Heart right ventricle (tissue), 16 donors: ENCODE results near the gene GGTLC2. TPM values are rescaled to one million over a fixed set of nuclear protein-coding genes. Genes with fewer than 3 reads are reported as not detected.
A peak's percentile ranks its signal among the peaks of the same experiment; 100 is the strongest.

Source experiments
- ATAC-seq, 8 donors: fragments of 200-7000 bp; cut with Tn5 transposase; one replicate each; pipeline ENCODE4 v1.9.1; 2020; ENCODE audit warnings: mild to moderate bottlenecking in 8 of 8, moderate library complexity in 8 of 8, moderate number of reproducible peaks in 1 of 8
- DNase-seq, 2 donors: peaks; one replicate each; pipeline ENCODE4 v3.0.0-alpha.2; 2020
- H3K27ac ChIP-seq, 10 donors: fragments of 200-600 bp; sonication (generic) in 2 of 10; one replicate each; pipeline versions ENCODE4 v1.5.0 to v1.8.0; 2020 to 2022; ENCODE audit warnings: mild to moderate bottlenecking in 3 of 10
- H3K27me3 ChIP-seq, 7 donors: fragments of 200-600 bp; one replicate each; pipeline ENCODE4 v1.8.0; 2021 to 2022; ENCODE audit warnings: mild to moderate bottlenecking in 2 of 7
- H3K36me3 ChIP-seq, 9 donors: fragments of 200-600 bp; sonication (generic) in 1 of 9; one replicate each; pipeline versions ENCODE4 v1.5.0 to v1.8.0; 2020 to 2022; ENCODE audit warnings: mild to moderate bottlenecking in 2 of 9
- H3K4me1 ChIP-seq, 9 donors: fragments of 200-600 bp; sonication (generic) in 1 of 9; one replicate each; pipeline versions ENCODE4 v1.5.0 to v1.8.0; 2020 to 2022; ENCODE audit warnings: mild to moderate bottlenecking in 4 of 9
- H3K4me3 ChIP-seq, 10 donors: fragments of 200-600 bp; sonication (generic) in 2 of 10; one replicate each; pipeline versions ENCODE4 v1.5.0 to v1.8.0; 2020 to 2022; ENCODE audit warnings: mild to moderate bottlenecking in 7 of 10, moderate library complexity in 2 of 10
- H3K9me3 ChIP-seq, 11 donors: fragments of 200-600 bp in 10 of 11; sonication (generic) in 2 of 11; one replicate each; pipeline versions ENCODE4 v1.5.0 to v1.8.0; 2013 to 2022; ENCODE audit warnings: mild to moderate bottlenecking in 2 of 11, control low read depth in 1 of 11, moderate library complexity in 1 of 11
- WGBS, 2 donors: extraction: QIAGEN DNeasy Blood & Tissue Kit; methylation state at CpG; one replicate each; pipeline ENCODE4 v1.1.7; 2013; ENCODE audit warnings: inconsistent platforms in 1 of 2; 5-methylcytosine and 5-hydroxymethylcytosine counted together
- intact Hi-C, 10 donors: fragments of 100-400 bp; cut with DNase I; formaldehyde crosslinking; loops; one replicate each; pipeline versions ENCODE4 v1.11.1 to v1.14.2; 2022
- polyA plus RNA-seq, 2 donors: library from polyadenylated mRNA; stranded (reverse); fragments of 200-250 nt; gene quantifications; one replicate each; pipeline ENCODE4 v1.2.3, GENCODE V29; 2013
- total RNA-seq, 10 donors: library from RNA; stranded (reverse); fragmentation: NEBNext Ultra II Directional in 3 of 10; extraction: Animal tissue kit (Norgen Biotek cat#: 25700) in 3 of 10; gene quantifications; one replicate each; pipeline versions ENCODE4 v1.2.1 to v1.2.4, GENCODE V29; 2021 to 2023
- TF ChIP-seq, protein P1 (sequence below), 9 donors: fragments of 200-600 bp; sonication (generic) in 2 of 9; IDR thresholded peaks; one replicate each; pipeline versions ENCODE4 v1.5.0 to v1.8.0; 2021 to 2022; ENCODE audit warnings: antibody characterized with exemption in 9 of 9, mild to moderate bottlenecking in 5 of 9, moderate library complexity in 1 of 9
- donor health status: Arrhythmogenic right ventricular cardiomyopathy.
- donor health status: ischemic (EF 13 %, LVEDD 7.1; RV severe dilation, severe dysfunction).
- donor health status: healthy with polysubstance abuse.
- donor health status: DM: no; HTN: yes; CAD: no.
- donor health status: DM: no; HTN: no; CAD: no.
- donor health status: ischemic (EF 25% LVEDD 6.9; RV normal size, moderate dysfunction).
- donor health status: ischemic (EF 25% LVEDD 5.7; RV mildly dilated, moderate dysfunction).
- donor health status: healthy.
- donor health status: DM: yes; HTN: yes; CAD: no.
- donor health status: Ischemic cardiomyopathy.
- donor health status: ischemic (EF 35%, LVEDD 5.7; RV mildly dilated, moderate dysfunction).
- donor health status: nonischemic (EF 11% LVEDD 7.7; RV severe dilation, severe dysfunction).
- donor health status: DM: yes; HTN: yes; CAD: no.
- donor health status: PGD.
- donor health status: ischemic (EF 29% LVEDD 5.4; RV normal size, mild dysfunction).
- donor health status: nonischemic (EF 23%, LVEDD 6.1; RV moderate dilation, normal function).

The GGTLC2 gene
- total and polyA plus RNA-seq, 12 donors: not detected

DNA sequence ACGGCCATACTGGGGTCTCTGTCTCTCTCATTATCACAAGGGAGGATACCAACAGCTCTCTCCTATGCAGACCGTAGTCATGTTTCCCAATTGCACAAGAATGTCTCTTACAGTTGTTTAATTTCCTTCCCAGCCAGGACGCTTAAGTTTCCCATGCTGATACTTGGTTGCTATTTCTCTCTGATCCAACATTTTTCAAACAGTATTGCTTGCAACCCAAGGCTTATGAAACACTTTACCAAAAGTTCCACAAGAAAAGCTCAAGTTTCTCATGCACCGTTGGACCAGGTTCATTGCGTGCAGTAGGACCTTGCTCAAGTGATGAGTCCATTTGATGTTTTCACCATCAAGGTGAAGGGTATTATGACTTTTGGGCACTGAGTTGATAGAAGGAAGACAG, 46.6 kb downstream of the GGTLC2 start:
- H3K4me3 ChIP-seq: no peak overlapping the region
- no peaks in the 10 kb centered on the region for H3K36me3 ChIP-seq
- ATAC-seq: no peak
- peaks cover 0 to 2% (median 0%) of the 10 kb centered on the region in 7 donors for H3K27me3 ChIP-seq
- DNase-seq: no peak
- WGBS, 2 donors: 77 to 78% methylated on average over 5 of the region's 5 CpGs
- H3K27ac ChIP-seq: no peak overlapping the region
- intact Hi-C loops: loop anchor here in 1 of 10 donors (5.0 kb wide), 1 partner anchor 339 kb away; no protein-coding TSS in a partner anchor
- peaks cover 0 to 10% (median 0%) of the 10 kb centered on the region in 9 donors for H3K4me1 ChIP-seq
- TF ChIP-seq, protein P1, sequence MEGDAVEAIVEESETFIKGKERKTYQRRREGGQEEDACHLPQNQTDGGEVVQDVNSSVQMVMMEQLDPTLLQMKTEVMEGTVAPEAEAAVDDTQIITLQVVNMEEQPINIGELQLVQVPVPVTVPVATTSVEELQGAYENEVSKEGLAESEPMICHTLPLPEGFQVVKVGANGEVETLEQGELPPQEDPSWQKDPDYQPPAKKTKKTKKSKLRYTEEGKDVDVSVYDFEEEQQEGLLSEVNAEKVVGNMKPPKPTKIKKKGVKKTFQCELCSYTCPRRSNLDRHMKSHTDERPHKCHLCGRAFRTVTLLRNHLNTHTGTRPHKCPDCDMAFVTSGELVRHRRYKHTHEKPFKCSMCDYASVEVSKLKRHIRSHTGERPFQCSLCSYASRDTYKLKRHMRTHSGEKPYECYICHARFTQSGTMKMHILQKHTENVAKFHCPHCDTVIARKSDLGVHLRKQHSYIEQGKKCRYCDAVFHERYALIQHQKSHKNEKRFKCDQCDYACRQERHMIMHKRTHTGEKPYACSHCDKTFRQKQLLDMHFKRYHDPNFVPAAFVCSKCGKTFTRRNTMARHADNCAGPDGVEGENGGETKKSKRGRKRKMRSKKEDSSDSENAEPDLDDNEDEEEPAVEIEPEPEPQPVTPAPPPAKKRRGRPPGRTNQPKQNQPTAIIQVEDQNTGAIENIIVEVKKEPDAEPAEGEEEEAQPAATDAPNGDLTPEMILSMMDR (IDR thresholded peaks at IDR 0.05): no peak
- H3K9me3 ChIP-seq: no peaks in the 10 kb centered on the region

DNA sequence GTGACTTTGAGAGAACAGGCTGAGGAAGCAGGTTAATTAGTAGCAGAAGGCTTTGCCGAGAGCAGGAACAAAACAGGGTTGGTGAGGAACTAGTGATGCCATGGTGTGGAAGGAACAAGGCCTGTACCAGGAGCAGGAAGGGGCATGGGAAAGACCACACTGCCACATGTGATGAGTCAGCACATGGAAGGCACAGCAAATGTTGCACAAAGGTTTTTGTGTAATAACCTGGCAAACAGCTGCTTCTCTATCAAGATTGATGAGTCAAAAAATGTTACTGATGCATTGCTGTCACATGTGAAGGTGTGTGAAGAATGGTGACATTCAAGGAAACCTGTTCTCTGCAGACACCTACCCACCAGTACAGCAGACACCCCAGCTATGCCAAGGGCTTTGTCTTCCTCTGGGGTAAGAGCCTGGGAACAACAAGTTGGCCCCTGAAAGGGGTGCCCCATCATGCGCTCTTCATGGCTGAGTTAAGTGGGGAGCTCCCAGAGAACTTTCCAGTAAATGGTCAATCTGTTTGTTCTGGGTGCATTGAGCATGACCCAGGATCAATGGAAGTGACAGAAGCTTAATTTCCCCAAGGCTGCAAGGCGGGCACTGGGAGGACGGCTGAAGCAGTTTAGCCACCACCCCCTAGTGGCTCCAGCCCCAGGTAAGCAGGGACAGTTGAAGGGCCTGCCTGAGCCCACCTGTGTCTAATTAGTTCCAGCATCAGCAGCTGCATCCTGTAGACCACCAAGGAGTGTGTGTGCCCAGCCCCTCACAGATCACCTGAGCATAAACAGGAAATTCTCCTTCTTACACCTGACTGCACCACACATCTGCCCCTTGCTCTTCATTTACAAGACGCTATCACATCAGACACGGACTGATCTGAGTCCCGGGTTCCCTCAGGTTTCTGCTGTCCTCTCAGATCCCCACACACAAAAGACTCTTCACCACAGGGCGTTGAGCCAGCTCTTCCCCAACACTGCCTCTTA, 47.6 kb downstream of the GGTLC2 start:
- no peaks in the 10 kb centered on the region for H3K9me3 ChIP-seq
- peaks cover 0 to 4% (median 0%) of the 10 kb centered on the region in 7 donors for H3K27me3 ChIP-seq
- intact Hi-C loops: loop anchor here in 1 of 10 donors (5.0 kb wide), 1 partner anchor 340 kb away; no protein-coding TSS in a partner anchor
- no peak overlapping the region for H3K4me3 ChIP-seq
- 79 to 87% methylated on average over 8 of the region's 8 CpGs for WGBS, 2 donors
- TF ChIP-seq, protein P1 (IDR thresholded peaks at IDR 0.05): no peak
- no peak for DNase-seq
- no peak overlapping the region for H3K27ac ChIP-seq
- ATAC-seq: no peak
- H3K4me1 ChIP-seq: peaks cover 0 to 10% (median 0%) of the 10 kb centered on the region in 9 donors
- no peaks in the 10 kb centered on the region for H3K36me3 ChIP-seq

DNA sequence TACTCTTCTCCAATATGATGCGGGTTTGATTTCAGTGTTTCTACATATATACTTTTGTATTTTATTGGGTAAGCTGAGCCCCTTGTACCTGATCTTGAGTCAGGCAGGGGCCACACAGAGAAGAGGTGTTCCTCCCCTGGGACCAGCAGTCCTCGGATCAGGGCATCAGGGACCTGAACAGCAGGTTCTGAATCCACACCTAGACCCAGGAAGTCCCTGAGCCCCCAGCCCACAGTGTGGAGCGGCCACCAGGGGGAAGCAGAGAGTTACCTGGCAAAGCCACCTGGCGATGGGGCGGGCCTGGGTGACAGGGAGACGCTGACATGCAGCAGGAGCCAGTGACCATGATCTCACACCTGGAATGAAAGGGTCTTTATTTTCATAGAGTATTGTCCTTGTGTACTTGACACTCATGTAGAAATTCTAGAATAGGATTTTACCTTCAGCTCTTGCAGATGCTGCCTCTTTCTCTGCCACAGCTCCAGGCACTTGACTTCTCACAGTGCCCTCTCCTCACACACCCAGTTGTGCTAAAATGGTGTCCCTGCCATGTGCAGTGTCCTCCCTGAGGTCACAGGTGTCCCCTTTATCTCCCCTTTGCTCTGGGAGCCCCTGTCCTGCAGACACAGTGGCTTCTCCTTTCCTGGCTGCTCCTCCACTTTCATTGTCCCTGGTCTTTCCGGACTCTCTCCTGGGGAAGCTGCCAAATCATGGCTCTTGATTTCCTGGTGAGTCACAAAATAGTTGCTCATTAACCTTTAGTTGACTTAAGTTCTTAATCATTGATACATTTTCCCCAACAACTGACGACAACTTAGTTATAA, 48.5 kb downstream of the GGTLC2 start:
- Histone ChIP-seq H3K27me3 (peaks cover 0 to 11% (median 0%) of the 10 kb centered on the region in 7 donors), H3K36me3 (no peaks in the 10 kb centered on the region), H3K9me3 (no peaks in the 10 kb centered on the region), H3K4me3 (no peak overlapping the region), H3K27ac (no peak overlapping the region), H3K4me1 (peaks cover 0 to 10% (median 0%) of the 10 kb centered on the region in 9 donors)
- intact Hi-C loops: loop anchor here in 1 of 10 donors (5.0 kb wide), 1 partner anchor 341 kb away; no protein-coding TSS in a partner anchor
- 36 to 43% methylated on average over 8 of the region's 8 CpGs for WGBS, 2 donors
- ATAC-seq (no peak), DNase-seq (peak in 1 of 2 donors; percentile 29)
- TF ChIP-seq, protein P1 (IDR thresholded peaks at IDR 0.05): peak in 6 of 9 donors; percentile 23 to 53 (median 39)

DNA sequence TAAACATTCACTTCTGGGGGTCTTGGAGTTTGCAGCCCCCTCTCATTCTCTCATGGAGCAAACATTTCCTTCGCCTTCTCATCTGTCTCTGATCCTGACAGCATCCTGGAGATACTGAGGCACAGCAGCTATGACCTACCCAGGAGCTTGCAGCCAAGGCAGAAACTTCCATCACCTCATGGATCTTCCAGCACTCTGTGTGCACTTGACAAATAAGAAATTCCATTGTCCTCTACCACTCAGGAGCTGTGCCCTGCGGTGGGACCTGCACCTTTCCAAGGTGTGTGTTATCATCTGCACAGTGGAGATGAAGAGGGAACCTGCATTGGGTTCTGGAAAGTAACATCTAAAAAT, 49.1 kb downstream of the GGTLC2 start:
- no peak for ATAC-seq

More for the DNA sequence above, 49.1 kb downstream of the GGTLC2 start:
- Histone ChIP-seq H3K27ac (no peak overlapping the region), H3K9me3 (no peaks in the 10 kb centered on the region), H3K36me3 (no peaks in the 10 kb centered on the region), H3K4me3 (no peak overlapping the region), H3K27me3 (peaks cover 0 to 11% (median 0%) of the 10 kb centered on the region in 7 donors), H3K4me1 (peaks cover 0 to 10% (median 0%) of the 10 kb centered on the region in 9 donors)
- DNase-seq: no peak
- TF ChIP-seq, protein P1 (IDR thresholded peaks at IDR 0.05): no peak
- 55 to 91% methylated on average over 2 of the region's 2 CpGs for WGBS, 2 donors
- intact Hi-C loops: loop anchor here in 1 of 10 donors (5.0 kb wide), 1 partner anchor 341 kb away; no protein-coding TSS in a partner anchor
